Measurements from ENCODE around the gene AHRR. TPM values are rescaled to one million over a fixed set of nuclear protein-coding genes. Genes with fewer than 3 reads are reported as not detected.

The AHRR gene
- total RNA-seq, 1 donor from 2014 or later = 10.5 TPM

- no peaks in the 10 kb centered on the region for H3K27me3 Mint-ChIP-seq (ENCODE audit: low read depth, unreplicated experiment)
- peaks cover 2% of the 10 kb centered on the region for H3K9me3 Mint-ChIP-seq (ENCODE audit: unreplicated experiment)
- peak overlapping the region; percentile 50 for H3K27ac ChIP-seq (ENCODE audit: low read depth, low read length)
- H3K27ac Mint-ChIP-seq (ENCODE audit: unreplicated experiment) = no peak overlapping the region
- peaks cover 16% of the 10 kb centered on the region for H3K4me1 ChIP-seq (ENCODE audit: insufficient read depth, low read length)
- FAIRE-seq (no peak), DNase-seq (ENCODE audit: low read depth) (no peak)
- H3K27me3 ChIP-seq (ENCODE audit: insufficient read depth, low read length) = no peaks in the 10 kb centered on the region
- H3K4me2 ChIP-seq (ENCODE audit: low read length) = peak overlapping the region; percentile 22
- no peak overlapping the region for H3K4me3 Mint-ChIP-seq (ENCODE audit: unreplicated experiment)
- no peaks in the 10 kb centered on the region for H3K9me3 ChIP-seq (ENCODE audit: insufficient read depth, low read depth, low read length)
- TF ChIP-seq EZH2 (IDR thresholded peaks at IDR 0.05; ENCODE audit: insufficient read depth, low read length) = no peak
- TF ChIP-seq CTCF (IDR thresholded peaks at IDR 0.05; ENCODE audit: insufficient read depth, low read depth, low read length) = no peak
- H3K36me3 Mint-ChIP-seq (ENCODE audit: low read depth, unreplicated experiment) = peaks cover 46% of the 10 kb centered on the region
- H2AFZ ChIP-seq (ENCODE audit: low read depth, low read length) = no peak overlapping the region
- peaks cover 23% of the 10 kb centered on the region for H4K20me1 ChIP-seq (ENCODE audit: insufficient read depth, low read length)
- peaks cover 13% of the 10 kb centered on the region for H3K4me1 Mint-ChIP-seq (ENCODE audit: low read depth, unreplicated experiment)
- H3K79me2 ChIP-seq (ENCODE audit: insufficient read depth, low read length) = peaks cover 77% of the 10 kb centered on the region
- peaks cover 35% of the 10 kb centered on the region for H3K36me3 ChIP-seq (ENCODE audit: insufficient read depth, low read length)
- H3K4me3 ChIP-seq (ENCODE audit: insufficient read depth, low read depth, low read length) = no peak overlapping the region
- peak overlapping the region; percentile 44 for H3K9ac ChIP-seq (ENCODE audit: low read length)
Observed at GRCh38 chr5:457195-457961, 135.9 kb downstream of the AHRR start.

- H2AFZ ChIP-seq (ENCODE audit: low read depth, low read length) = no peak overlapping the region
- no peaks in the 10 kb centered on the region for H3K27me3 Mint-ChIP-seq (ENCODE audit: low read depth, unreplicated experiment)
- H3K4me1 Mint-ChIP-seq (ENCODE audit: low read depth, unreplicated experiment) = peaks cover 1% of the 10 kb centered on the region
- H3K27ac ChIP-seq (ENCODE audit: low read depth, low read length) = peak overlapping the region; percentile 84
- H3K36me3 Mint-ChIP-seq (ENCODE audit: low read depth, unreplicated experiment) = peaks cover 38% of the 10 kb centered on the region
- peak overlapping the region; percentile 77 for H3K9ac ChIP-seq (ENCODE audit: low read length)
- FAIRE-seq = no peak
- TF ChIP-seq EZH2 (IDR thresholded peaks at IDR 0.05; ENCODE audit: insufficient read depth, low read length) = no peak
- TF ChIP-seq CTCF (IDR thresholded peaks at IDR 0.05; ENCODE audit: insufficient read depth, low read depth, low read length) = no peak
- peaks cover 16% of the 10 kb centered on the region for H3K4me1 ChIP-seq (ENCODE audit: insufficient read depth, low read length)
- H3K27me3 ChIP-seq (ENCODE audit: insufficient read depth, low read length) = no peaks in the 10 kb centered on the region
- peak overlapping the region; percentile 36 for H3K4me2 ChIP-seq (ENCODE audit: low read length)
- H4K20me1 ChIP-seq (ENCODE audit: insufficient read depth, low read length) = peaks cover 22% of the 10 kb centered on the region
- H3K4me3 ChIP-seq (ENCODE audit: insufficient read depth, low read depth, low read length) = no peak overlapping the region
- peaks cover 64% of the 10 kb centered on the region for H3K79me2 ChIP-seq (ENCODE audit: insufficient read depth, low read length)
- DNase-seq (ENCODE audit: low read depth) = peak; percentile 60
- no peaks in the 10 kb centered on the region for H3K9me3 ChIP-seq (ENCODE audit: insufficient read depth, low read depth, low read length)
- H3K9me3 Mint-ChIP-seq (ENCODE audit: unreplicated experiment) = peaks cover 2% of the 10 kb centered on the region
- H3K27ac Mint-ChIP-seq (ENCODE audit: unreplicated experiment) = peak overlapping the region; percentile 5
- no peak overlapping the region for H3K4me3 Mint-ChIP-seq (ENCODE audit: unreplicated experiment)
- H3K36me3 ChIP-seq (ENCODE audit: insufficient read depth, low read length) = peaks cover 38% of the 10 kb centered on the region
Observed at GRCh38 chr5:458547-459353, 137.2 kb downstream of the AHRR start.
